CD4-positive, alpha-beta memory T cell (primary cell): Measurements from ENCODE around the gene CDX2. TPM values are rescaled to one million over a fixed set of nuclear protein-coding genes. Genes with fewer than 3 reads are reported as not detected.

Source experiments
- CTCF ChIA-PET: fragments of 350-600 bp; sonication (Branson Sonifier 250); formaldehyde crosslinking; loops from one replicate; lab custom pipeline; 2021; ENCODE audit warnings: inconsistent platforms; ENCODE audit not compliant: partially characterized antibody; lab: Charles Lee
- POLR2A ChIA-PET: fragments of 350-600 bp; sonication (Branson Sonifier 250); formaldehyde crosslinking; loops from one replicate; lab custom pipeline; 2021; ENCODE audit not compliant: partially characterized antibody; lab: Charles Lee
- DNase-seq, 5 donors: peaks; one replicate each; pipeline versions ENCODE4 v3.0.0 to v3.0.0-alpha.2; 2020 to 2022; ENCODE audit warnings: mixed read lengths in 1 of 5
- H3K27ac ChIP-seq: one replicate; pipeline ENCODE4 v1.7.0; 2013; ENCODE audit warnings: low read depth, low read length
- H3K27me3 ChIP-seq: 2 replicates; pipeline ENCODE4 v1.7.0; 2013; ENCODE audit warnings: mild to moderate bottlenecking, low read length, moderate library complexity; ENCODE audit not compliant: insufficient read depth
- H3K36me3 ChIP-seq: 2 replicates; pipeline ENCODE4 v1.7.0; 2013; ENCODE audit warnings: mild to moderate bottlenecking, low read length, moderate library complexity; ENCODE audit not compliant: insufficient read depth
- H3K4me1 ChIP-seq: 2 replicates; pipeline ENCODE4 v1.7.0; 2013; ENCODE audit warnings: mild to moderate bottlenecking, low read length, moderate library complexity; ENCODE audit not compliant: insufficient read depth
- H3K4me3 ChIP-seq, 2 donors: one replicate each; pipeline ENCODE4 v1.7.0; 2013; ENCODE audit warnings: low read length in 2 of 2, mild to moderate bottlenecking in 1 of 2
- H3K9me3 ChIP-seq, 2 donors: one replicate each; pipeline ENCODE4 v1.7.0; 2013; ENCODE audit warnings: low read length in 2 of 2, control low read depth in 1 of 2; ENCODE audit not compliant: control insufficient read depth in 1 of 2
- H3K27ac Mint-ChIP-seq, 7 donors: one replicate each; pipeline ENCODE4 v1.8.0; 2020 to 2021; ENCODE audit warnings: mixed read lengths in 7 of 7, mild to moderate bottlenecking in 6 of 7, inconsistent platforms in 3 of 7, moderate library complexity in 3 of 7
- H3K27me3 Mint-ChIP-seq, 2 donors: one replicate each; pipeline ENCODE4 v1.8.0; 2020 to 2021; ENCODE audit warnings: mixed read lengths in 2 of 2
- H3K36me3 Mint-ChIP-seq, 2 donors: one replicate each; pipeline ENCODE4 v1.8.0; 2020 to 2021; ENCODE audit warnings: mixed read lengths in 2 of 2, inconsistent platforms in 1 of 2, mild to moderate bottlenecking in 1 of 2
- H3K4me1 Mint-ChIP-seq, 4 donors: one replicate each; pipeline ENCODE4 v1.8.0; 2020 to 2021; ENCODE audit warnings: mixed read lengths in 4 of 4, mild to moderate bottlenecking in 1 of 4
- H3K4me3 Mint-ChIP-seq, 8 donors: one replicate each; pipeline ENCODE4 v1.8.0; 2020 to 2021; ENCODE audit warnings: mixed read lengths in 8 of 8, mild to moderate bottlenecking in 7 of 8, moderate library complexity in 6 of 8, inconsistent platforms in 3 of 8
- H3K9me3 Mint-ChIP-seq, 8 donors: one replicate each; pipeline ENCODE4 v1.8.0; 2020 to 2021; ENCODE audit warnings: mixed read lengths in 8 of 8, mild to moderate bottlenecking in 5 of 8, inconsistent platforms in 3 of 8, moderate library complexity in 1 of 8
- intact Hi-C: fragments of 100-400 bp; cut with micrococcal nuclease; formaldehyde crosslinking; loops from one replicate; pipeline ENCODE4 v1.15.1; 2023
- polyA plus RNA-seq, 2 donors: library from polyadenylated mRNA; unstranded; fragments of 300-500 nt; fragmentation: Illumina TruSeq; gene quantifications; one replicate each; pipeline ENCODE4 v1.2.3, GENCODE V29; 2021
- total RNA-seq, 2 experiments: library from RNA; stranded (reverse); gene quantifications; one replicate each; pipeline ENCODE4 v1.2.3, GENCODE V29; 2021

Gene CDX2
- total and polyA plus RNA-seq, 4 experiments from 2014 or later = not detected

DNA sequence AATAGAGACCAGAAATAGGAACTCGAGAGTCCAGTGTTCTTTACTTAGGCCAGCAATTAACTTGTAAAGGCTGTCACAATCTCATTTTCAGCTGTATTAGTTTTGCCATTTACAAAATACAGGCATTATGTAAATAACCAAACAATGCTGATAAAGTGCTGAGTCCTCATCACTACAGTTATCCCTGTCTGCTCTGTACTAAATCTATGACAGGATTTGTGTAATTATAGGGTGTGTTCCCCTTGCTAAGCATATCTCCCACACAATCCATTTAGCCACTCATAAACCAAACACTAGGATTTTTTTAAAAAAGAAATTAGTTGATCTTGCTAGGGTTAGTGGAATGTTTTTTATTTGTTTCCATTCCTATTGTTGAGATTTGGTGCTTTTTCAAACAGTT, 26.1 kb downstream of the CDX2 start:
- no peak overlapping the region for H3K4me3 ChIP-seq
- no peak overlapping the region for H3K27ac Mint-ChIP-seq
- H3K27ac ChIP-seq = no peak overlapping the region
- H3K4me3 Mint-ChIP-seq = no peak overlapping the region
- H3K27me3 Mint-ChIP-seq = peaks cover 9% of the 10 kb centered on the region in 2 donors
- ChIA-PET POLR2A (no interaction called here), CTCF (no interaction called here)
- H3K36me3 Mint-ChIP-seq = no peaks in the 10 kb centered on the region
- DNase-seq = no peak
- H3K4me1 Mint-ChIP-seq = no peaks in the 10 kb centered on the region
- peaks cover 0 to 24% (median 10%) of the 10 kb centered on the region in 8 donors for H3K9me3 Mint-ChIP-seq
- no peaks in the 10 kb centered on the region for H3K27me3 ChIP-seq
- intact Hi-C loops = no loop called here
- no peaks in the 10 kb centered on the region for H3K36me3 ChIP-seq
- no peaks in the 10 kb centered on the region for H3K9me3 ChIP-seq
- no peaks in the 10 kb centered on the region for H3K4me1 ChIP-seq

DNA sequence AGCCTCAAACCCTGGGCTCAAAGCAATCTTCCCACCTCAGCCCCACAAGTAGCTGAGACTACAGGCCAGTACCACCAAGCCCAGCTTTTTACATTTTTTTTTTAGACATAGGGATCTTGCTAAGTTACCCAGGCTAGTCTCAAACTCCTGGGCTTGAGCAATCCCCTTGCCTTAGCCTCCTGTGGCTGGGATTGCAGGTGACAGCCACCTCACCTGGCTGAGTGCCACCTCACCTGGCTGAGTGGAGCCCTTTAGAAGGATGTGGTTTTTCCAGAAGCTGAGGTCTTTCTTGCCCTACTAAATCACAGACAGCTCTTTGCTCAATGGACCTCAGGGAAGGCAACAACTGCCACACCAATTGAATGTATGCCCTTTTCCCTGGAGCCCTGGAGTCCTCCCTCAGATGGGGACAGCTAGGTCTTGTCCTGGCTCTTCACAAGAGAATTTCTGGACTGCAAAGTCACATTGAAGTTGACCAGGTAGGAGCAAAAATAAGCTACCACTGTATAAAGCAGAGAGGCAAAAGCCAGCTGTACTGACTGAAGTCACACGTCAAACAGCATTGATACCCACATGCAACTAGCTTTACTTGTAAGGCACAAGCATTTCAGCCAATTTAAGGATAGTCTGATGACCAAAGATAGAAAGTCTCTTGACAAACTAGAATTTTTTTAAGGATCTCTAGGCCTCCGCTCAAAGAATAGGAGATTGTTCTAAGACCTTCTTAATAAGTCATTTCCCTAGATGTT, 35.4 kb downstream of the CDX2 start:
- peaks cover 28 to 31% of the 10 kb centered on the region in 2 donors for H3K27me3 Mint-ChIP-seq
- Histone ChIP-seq H3K27me3 (peaks cover 6% of the 10 kb centered on the region), H3K4me1 (no peaks in the 10 kb centered on the region), H3K27ac (no peak overlapping the region), H3K36me3 (no peaks in the 10 kb centered on the region), H3K9me3 (no peaks in the 10 kb centered on the region), H3K4me3 (no peak overlapping the region)
- intact Hi-C loops = no loop called here
- no peak overlapping the region for H3K4me3 Mint-ChIP-seq
- POLR2A ChIA-PET = no interaction called here
- H3K9me3 Mint-ChIP-seq = peaks cover 0 to 7% (median 0%) of the 10 kb centered on the region in 8 donors
- peaks cover 3 to 13% (median 6%) of the 10 kb centered on the region in 4 donors for H3K4me1 Mint-ChIP-seq
- peaks cover 0 to 2% of the 10 kb centered on the region in 2 donors for H3K36me3 Mint-ChIP-seq
- no peak for DNase-seq
- CTCF ChIA-PET = interaction anchor here (0.9 to 1.0 kb wide), 2 partner anchors 104 to 571 kb away, joined by 3 read pairs; no protein-coding TSS in a partner anchor
- no peak overlapping the region for H3K27ac Mint-ChIP-seq

DNA sequence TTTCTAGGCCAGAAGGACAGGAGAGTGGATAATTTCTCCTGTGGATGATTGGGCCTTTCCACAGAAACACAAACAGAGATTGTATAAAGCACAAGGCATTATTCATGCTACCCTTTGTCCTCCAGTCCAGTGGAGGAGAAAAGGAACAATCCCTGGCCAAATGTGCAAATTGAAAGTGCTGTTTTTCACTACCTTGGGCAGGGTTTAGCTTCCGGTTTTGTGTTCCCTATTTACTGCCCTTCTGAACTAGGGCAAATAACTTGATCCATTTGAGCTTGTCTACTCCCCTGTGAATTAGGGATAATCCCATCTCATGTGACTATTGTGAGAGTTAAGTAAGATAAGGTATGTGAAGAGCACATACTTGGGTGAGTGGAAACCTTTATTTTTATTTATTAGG, 36.0 kb downstream of the CDX2 start:
- Mint-ChIP-seq H3K27me3 (peaks cover 33 to 36% of the 10 kb centered on the region in 2 donors), H3K36me3 (peaks cover 0 to 2% of the 10 kb centered on the region in 2 donors), H3K27ac (no peak overlapping the region), H3K9me3 (peaks cover 0 to 7% (median 0%) of the 10 kb centered on the region in 8 donors), H3K4me3 (no peak overlapping the region), H3K4me1 (peaks cover 4 to 17% (median 7%) of the 10 kb centered on the region in 4 donors)
- H3K4me1 ChIP-seq = no peaks in the 10 kb centered on the region
- H3K27me3 ChIP-seq = peaks cover 12% of the 10 kb centered on the region
- H3K9me3 ChIP-seq = no peaks in the 10 kb centered on the region
- DNase-seq = no peak
- ChIA-PET POLR2A (no interaction called here), CTCF (interaction anchor here (0.9 to 1.0 kb wide), 2 partner anchors 103 to 571 kb away, joined by 3 read pairs; no protein-coding TSS in a partner anchor)
- no peaks in the 10 kb centered on the region for H3K36me3 ChIP-seq
- no peak overlapping the region for H3K4me3 ChIP-seq
- no peak overlapping the region for H3K27ac ChIP-seq
- intact Hi-C loops = no loop called here

- intact Hi-C loops = no loop called here
- Histone ChIP-seq H3K9me3 (no peaks in the 10 kb centered on the region), H3K4me1 (peaks cover 13% of the 10 kb centered on the region), H3K36me3 (no peaks in the 10 kb centered on the region), H3K27me3 (peaks cover 42% of the 10 kb centered on the region), H3K27ac (no peak overlapping the region), H3K4me3 (no peak overlapping the region)
- ChIA-PET CTCF (no interaction called here), POLR2A (no interaction called here)
- Mint-ChIP-seq H3K4me1 (peaks cover 15 to 39% (median 27%) of the 10 kb centered on the region in 4 donors), H3K36me3 (peaks cover 0 to 2% of the 10 kb centered on the region in 2 donors), H3K27me3 (peaks cover 58 to 61% of the 10 kb centered on the region in 2 donors), H3K9me3 (peaks cover 0 to 4% (median 0%) of the 10 kb centered on the region in 8 donors), H3K27ac (no peak overlapping the region), H3K4me3 (no peak overlapping the region)
- no peak for DNase-seq
Measured at GRCh38 chr13:27929868-27930267, 39.2 kb downstream of the CDX2 start.

DNA sequence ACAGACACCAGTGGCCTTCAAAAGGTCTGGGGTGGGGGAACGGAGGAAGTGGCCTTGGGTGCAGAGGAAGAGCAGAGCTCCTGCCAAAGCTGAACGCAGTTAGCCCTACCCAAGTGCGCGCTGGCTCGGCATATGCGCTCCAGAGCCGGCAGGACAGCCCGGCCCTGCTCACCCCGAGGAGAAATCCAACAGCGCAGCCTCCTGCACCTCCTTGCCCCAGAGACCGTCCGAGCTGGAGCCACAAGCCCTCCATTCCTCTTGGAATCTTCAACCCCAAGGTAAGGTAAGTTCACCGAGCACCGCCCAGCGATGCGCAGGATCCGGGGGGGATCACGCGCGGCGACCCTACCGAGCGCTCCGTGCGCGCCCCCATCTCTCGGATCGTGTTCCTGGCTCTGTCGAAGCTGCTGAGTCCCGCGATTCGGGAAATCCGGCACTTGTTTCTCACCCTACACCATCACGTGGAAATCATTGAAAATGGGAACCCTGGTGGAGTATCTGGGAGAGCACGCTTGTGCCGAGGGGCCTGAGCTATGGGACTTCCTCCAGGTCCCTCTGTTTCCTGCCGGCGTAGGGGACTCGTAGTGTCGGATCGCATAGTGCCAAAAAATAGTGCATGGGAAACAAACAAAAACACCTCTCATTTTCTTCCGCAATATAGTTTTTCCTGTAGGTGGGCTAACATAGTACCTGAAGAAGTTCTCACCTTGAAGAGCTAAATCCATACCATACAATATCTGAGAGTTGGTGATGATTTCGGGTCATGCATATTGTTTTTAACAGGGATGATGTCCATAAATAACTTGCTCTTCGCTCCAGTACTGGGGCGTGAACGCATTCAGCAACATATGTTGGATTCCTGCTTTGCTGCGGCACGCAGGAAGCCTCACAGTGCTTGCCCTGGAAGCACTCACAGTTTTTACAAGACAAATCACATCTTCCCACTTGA, 40.0 kb downstream of the CDX2 start:
- POLR2A ChIA-PET = no interaction called here
- Mint-ChIP-seq H3K27me3 (peaks cover 59 to 62% of the 10 kb centered on the region in 2 donors), H3K9me3 (peaks cover 0 to 4% (median 0%) of the 10 kb centered on the region in 8 donors)

DNA sequence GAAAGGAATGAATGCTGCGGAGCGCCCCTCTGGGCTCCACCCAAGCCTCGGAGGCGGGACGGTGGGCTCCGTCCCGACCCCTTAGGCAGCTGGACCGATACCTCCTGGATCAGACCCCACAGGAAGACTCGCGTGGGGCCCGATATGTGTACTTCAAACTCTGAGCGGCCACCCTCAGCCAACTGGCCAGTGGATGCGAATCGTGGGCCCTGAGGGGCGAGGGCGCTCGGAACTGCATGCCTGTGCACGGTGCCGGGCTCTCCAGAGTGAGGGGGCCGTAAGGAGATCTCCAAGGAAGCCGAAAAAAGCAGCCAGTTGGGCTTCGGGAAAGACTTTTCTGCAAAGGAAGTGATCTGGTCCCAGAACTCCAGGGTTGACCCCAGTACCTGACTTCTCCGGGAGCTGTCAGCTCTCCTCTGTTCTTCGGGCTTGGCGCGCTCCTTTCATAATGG, 40.7 kb downstream of the CDX2 start:
- Histone ChIP-seq H3K4me3 (no peak overlapping the region), H3K9me3 (no peaks in the 10 kb centered on the region), H3K27me3 (peaks cover 47% of the 10 kb centered on the region), H3K27ac (no peak overlapping the region), H3K4me1 (peaks cover 13% of the 10 kb centered on the region), H3K36me3 (no peaks in the 10 kb centered on the region)
- ChIA-PET CTCF (no interaction called here), POLR2A (no interaction called here)
- H3K4me3 Mint-ChIP-seq = peak overlapping the region in 3 of 8 donors; percentile 1 to 48 (median 27)
- peaks cover 0 to 2% of the 10 kb centered on the region in 2 donors for H3K36me3 Mint-ChIP-seq
- H3K27me3 Mint-ChIP-seq = peaks cover 63 to 65% of the 10 kb centered on the region in 2 donors
- H3K4me1 Mint-ChIP-seq = peaks cover 17 to 49% (median 34%) of the 10 kb centered on the region in 4 donors
- intact Hi-C loops = no loop called here
- no peak overlapping the region for H3K27ac Mint-ChIP-seq
- no peak for DNase-seq
- H3K9me3 Mint-ChIP-seq = peaks cover 0 to 4% (median 0%) of the 10 kb centered on the region in 8 donors

More for the DNA sequence above, 40.0 kb downstream of the CDX2 start:
- H3K27me3 ChIP-seq = peaks cover 42% of the 10 kb centered on the region
- CTCF ChIA-PET = no interaction called here
- H3K4me3 Mint-ChIP-seq = peak overlapping the region in 2 of 8 donors; percentile 4 to 39
- H3K4me3 ChIP-seq = no peak overlapping the region
- peaks cover 15 to 42% (median 29%) of the 10 kb centered on the region in 4 donors for H3K4me1 Mint-ChIP-seq
- peaks cover 13% of the 10 kb centered on the region for H3K4me1 ChIP-seq
- H3K36me3 Mint-ChIP-seq = peaks cover 0 to 2% of the 10 kb centered on the region in 2 donors
- H3K9me3 ChIP-seq = no peaks in the 10 kb centered on the region
- no peak overlapping the region for H3K27ac Mint-ChIP-seq
- H3K27ac ChIP-seq = no peak overlapping the region
- no peak for DNase-seq
- intact Hi-C loops = no loop called here
- H3K36me3 ChIP-seq = no peaks in the 10 kb centered on the region
